GM19238 (cell line): ENCODE measurements around the gene SMC1B.

Experiments
- DNase-seq: peaks from one replicate; pipeline ENCODE4 v3.0.0; 2011; ENCODE audit warnings: low spot score; ENCODE audit not compliant: insufficient read length

SMC1B gene

DNA sequence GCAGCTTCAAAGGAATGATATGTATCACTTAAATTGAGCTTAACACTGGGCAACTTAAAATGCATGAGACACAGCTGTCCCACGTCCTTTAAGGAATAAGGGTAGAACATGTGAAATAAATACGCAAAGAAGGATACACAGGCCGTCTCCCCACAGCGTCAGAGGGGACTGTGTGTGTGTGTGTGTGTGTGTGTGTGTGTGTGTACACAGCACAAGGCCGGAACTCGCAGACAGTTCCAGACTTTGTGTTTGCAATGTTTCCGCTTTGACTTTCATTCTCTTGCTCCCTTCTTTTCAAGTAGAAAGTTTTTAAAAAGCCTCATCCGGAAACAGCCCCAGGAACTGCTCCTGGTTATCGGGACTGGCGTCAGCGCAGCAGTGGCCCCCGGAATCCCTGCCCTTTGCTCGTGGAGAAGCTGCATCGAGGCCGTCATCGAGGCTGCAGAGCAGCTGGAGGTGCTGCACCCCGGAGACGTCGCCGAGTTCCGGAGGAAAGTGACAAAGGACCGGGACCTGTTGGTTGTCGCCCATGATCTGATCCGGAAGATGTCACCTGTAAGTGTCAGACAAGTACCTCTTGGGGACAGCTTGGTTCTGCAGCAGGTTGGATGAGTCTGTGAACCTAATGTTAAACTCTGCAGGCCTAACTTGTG lies 90.4 kb downstream of the SMC1B start:
- DNase-seq: no peak

GRCh38 chr22:45321827-45322226 lies 91.6 kb downstream of the SMC1B start:
- no peak for DNase-seq

- no peak for DNase-seq
Measured at GRCh38 chr22:45320357-45320976, 92.9 kb downstream of the SMC1B start.

DNA sequence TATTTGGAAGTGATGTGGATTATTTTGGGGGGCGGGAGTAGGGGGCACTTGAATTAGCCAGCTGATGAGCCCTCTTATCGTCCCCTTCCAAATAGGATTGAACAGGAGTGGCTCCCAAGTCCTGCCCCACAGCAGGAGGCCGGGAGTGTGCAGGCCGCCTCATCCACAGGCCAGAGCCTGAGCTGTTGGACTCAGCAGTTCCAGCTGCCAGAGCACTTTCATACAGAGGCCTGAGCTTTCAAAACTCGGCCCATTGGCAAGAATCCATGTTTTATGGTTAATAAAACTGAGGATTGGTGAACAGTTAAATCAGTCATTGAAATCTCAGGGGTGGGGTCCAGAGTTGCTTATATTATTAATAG lies 94.1 kb downstream of the SMC1B start:
- DNase-seq: no peak

GRCh38 chr22:45318558-45319323 lies 94.7 kb downstream of the SMC1B start:
- DNase-seq: peak; percentile 28

DNA sequence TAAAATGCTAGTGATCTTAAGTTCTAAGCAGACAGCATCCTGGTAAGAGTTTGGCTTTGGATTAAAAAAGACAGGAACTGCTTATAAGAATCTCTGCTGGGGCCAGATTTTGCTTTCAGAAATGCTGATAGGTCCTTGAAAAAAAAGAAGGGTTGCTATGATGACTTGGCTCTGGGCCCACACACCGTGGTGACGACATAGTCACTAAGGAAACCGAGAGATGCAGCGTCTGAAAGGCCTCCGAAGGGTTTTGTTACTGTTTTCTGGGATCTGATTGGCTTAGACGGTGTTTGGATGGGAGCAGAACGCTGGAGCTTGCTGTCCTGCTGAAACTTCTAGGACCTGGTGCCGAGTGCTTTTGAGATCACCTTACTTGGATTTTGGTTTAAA lies 95.2 kb downstream of the SMC1B start:
- peak; percentile 76 for DNase-seq

GRCh38 chr22:45317551-45318167 lies 95.7 kb downstream of the SMC1B start:
- no peak for DNase-seq

GRCh38 chr22:45316796-45317526 lies 96.4 kb downstream of the SMC1B start:
- DNase-seq: no peak

GRCh38 chr22:45314786-45315185 lies 98.6 kb downstream of the SMC1B start:
- DNase-seq: no peak

- DNase-seq: no peak
Measured at GRCh38 chr22:45314054-45314721, 99.2 kb downstream of the SMC1B start.

DNA sequence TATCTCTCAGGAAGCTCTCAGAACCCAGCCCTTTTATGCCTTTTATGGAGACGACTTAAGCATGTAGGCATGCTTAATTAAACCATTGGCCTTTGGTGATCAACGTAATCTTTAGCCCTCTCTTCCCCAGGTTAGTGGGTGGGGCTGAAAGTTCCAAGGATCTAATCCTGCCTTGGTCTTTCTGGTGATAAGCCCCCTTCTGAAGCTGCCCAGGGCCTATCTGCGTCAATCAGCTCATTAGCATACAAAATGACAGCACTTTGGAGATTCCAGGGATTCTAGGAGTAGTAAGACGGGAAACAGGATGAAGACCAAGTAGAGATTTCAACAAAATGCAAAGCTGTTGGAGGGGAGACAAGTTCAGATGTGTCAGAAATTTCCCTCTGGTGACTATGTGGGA lies 100.5 kb downstream of the SMC1B start:
- no peak for DNase-seq

DNA sequence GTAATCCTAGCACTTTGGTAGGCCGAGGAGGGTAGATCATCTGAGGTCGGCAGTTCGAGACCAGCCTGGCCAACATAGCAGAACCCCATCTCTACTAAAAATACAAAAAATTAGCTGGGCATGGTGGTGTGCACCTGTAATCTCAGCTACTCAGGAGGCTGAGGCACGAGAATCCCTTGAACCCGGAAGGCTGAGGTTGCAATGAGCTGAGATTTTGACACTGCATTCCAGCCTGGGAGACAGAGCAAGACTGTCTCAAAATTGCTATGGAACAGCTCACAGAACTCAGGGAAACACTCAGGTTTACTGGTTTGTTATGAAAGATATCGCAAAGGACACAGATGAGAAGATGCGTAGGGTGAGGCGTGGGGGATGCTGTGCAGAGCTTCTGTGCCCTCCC lies 101.0 kb downstream of the SMC1B start:
- DNase-seq: no peak

DNA sequence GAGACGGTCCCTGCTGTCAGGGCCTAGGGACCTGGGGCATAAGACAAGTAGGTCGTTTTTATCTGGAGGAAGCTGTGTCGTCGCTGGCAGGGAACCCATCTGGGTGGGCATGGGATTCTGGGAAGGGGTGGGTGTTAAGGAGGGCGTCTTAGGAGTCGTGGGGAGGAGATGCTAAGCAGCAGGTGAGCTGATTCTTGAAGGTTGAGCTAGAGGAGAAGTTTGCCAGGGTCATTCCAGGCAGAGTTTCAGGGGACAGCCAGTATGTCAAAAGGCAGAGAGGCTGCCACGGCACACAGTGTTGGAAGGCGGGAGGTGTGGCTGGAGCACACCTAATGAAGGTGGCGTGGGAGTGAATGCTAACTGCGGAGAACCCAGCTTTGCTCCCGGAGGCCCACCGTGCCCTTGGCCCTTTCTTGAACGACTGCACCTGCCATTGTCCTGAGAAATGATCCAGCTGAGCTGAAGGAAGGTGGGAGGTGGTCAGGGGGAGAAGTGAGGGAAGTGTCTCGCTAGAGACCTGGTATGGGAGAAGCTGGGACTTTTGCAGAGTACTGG lies 102.3 kb downstream of the SMC1B start:
- DNase-seq: no peak

DNA sequence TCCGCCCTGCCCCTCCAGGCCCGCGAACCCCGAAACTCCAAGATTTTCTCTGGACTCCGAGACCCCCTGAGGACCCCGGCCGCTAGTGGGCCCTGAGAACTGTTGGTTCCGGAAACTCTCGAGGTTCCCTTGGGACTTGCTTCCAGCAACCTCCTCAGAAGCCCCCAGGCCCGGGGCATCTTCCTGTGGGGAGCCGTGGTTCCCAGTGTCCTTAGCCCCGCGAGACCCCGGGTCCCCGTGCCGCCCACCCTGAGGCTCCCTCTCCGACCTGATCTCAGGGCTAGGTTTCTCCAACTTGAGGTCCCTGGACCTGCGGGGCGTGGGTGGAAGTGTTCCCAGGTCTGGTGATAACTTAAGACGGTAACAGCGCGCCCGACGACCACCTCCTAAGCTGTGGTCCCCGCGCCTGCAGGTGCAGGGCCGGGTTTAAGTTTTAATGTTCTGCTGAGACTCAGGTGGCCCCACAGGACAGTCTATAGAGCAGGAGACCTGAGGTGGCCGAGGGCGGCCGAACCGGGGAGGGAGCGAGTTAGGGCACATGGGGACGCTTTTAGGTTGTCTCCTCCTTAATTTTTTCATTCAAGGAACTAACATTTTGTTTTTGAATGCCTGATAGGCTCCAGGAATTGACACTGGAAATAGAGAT lies 102.9 kb downstream of the SMC1B start:
- DNase-seq: no peak

DNA sequence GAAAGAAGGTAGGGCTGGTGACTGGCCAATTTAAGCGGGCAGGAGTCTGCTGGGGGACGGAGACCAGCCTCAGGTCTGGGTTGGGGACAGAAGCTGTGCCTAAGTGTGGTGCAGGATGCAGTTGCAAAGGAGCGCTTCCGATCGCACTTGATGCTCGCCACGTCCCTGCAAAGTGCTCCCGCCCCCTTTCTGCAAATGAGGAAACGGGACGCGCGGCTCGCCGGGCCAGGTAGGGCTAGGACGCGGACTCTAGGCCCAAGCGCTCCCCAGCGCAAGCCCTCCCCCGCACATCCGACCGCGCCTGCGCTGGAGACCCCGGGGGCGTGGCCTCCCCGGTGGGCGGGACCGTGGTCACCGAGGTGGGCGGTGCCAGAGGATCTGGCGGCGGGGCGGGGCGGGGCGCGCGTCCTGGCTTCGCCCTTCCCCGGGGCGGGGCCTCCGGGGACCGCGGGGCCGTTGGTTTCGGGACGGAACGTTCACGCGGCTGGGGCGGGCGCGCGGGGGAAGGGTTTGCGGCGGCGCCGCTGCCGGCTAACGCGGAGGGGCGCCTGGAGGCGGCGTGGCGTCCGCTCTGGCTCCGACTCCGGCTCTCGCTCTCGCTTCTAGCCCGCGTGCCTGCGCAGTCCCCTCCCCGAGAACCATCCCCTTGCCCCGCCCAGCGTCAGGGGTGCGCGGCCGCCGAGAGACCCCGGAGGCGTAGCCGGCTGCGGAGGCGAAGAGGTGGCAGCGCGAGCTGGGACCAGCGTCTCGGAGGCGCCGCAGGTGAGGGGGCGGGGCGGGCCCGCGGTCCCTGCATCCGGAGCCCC lies 103.8 kb downstream of the SMC1B start, which contains the start of gene FAM118A:
FAM118A (plus strand) TSS at position 513 of the 806 bp plus-strand sequence. CDS start 12,446 bp downstream, outside the sequence.
- peak; percentile 89 for DNase-seq

DNA sequence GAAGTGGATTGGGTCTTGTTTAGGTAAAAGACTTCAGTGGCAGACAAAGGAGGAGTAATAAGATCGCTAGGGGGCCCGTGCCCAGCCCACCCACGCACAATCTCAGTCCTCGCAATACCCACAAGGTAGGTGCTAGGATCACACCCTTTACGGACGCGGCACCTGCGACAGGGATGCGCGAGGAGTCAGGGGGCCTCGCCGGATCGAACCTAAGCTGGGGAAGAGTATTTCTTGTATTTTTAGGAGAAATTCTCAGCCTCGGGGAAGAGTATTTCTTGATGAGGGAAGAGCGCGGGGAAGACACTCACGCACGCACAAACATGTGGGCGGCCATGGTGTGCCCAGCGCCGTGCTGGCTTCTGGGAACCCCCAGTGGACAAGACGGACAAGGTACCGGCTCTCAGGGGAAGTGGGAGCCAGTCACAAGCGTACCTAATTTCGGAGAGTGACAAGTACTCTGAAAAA lies 104.4 kb downstream of the SMC1B start:
- DNase-seq: no peak

DNA sequence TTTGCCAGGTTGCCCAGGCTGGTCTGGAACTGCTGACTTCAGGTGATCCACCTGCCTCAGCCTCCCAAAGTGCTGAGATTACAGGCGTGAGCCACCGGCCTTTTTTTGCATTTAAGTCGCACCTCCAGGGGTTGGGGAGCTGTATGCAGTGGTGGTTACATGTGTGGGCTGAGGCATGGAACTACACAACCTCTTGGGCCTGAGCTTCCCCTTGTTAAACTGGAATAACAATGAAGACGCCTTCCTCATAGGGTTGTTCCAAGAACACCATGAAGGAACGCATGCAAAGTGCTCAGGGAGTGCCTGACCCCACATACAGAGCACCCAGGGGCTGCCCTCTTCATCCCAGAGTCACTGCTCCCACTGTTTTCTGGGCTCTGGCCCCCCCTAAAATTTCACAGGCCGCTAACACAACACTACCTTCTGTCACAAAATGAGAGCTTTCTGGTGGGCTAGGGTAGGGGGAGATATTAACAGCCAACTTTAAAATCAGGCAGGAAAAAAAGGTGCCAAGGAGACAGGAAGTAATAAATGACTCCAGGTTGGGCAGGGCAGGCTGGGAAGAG lies 104.9 kb downstream of the SMC1B start:
- DNase-seq: no peak

GRCh38 chr22:45306139-45306538 lies 107.3 kb downstream of the SMC1B start:
- no peak for DNase-seq
